Lung (tissue), 12 donors: ENCODE data around the gene KIFC3. TPM values are rescaled to one million over a fixed set of nuclear protein-coding genes. Genes with fewer than 3 reads are reported as not detected.

ENCODE experiments used
- ATAC-seq: fragments of 200-7000 bp; cut with Tn5 transposase; one replicate; pipeline ENCODE4 v1.9.1; 2020; ENCODE audit warnings: moderate number of reproducible peaks; ENCODE audit not compliant: insufficient read depth, low FRiP score
- DNase-seq, 3 donors: peaks; one replicate each; pipeline ENCODE4 v3.0.0-alpha.2; 2013 to 2017
- H3K27ac ChIP-seq, 2 donors: one replicate each; pipeline ENCODE4 v1.5.1; 2013; ENCODE audit warnings: mild to moderate bottlenecking in 2 of 2, moderate library complexity in 2 of 2, control low read depth in 1 of 2, inconsistent platforms in 1 of 2, low read depth in 1 of 2, low read length in 1 of 2
- H3K27me3 ChIP-seq, 3 donors: one replicate each; pipeline ENCODE4 v1.5.1; 2013; ENCODE audit warnings: low read length in 2 of 3; ENCODE audit not compliant: control insufficient read depth in 3 of 3, insufficient read depth in 3 of 3
- H3K36me3 ChIP-seq, 4 donors: one replicate each; pipeline ENCODE4 v1.5.1; 2013; ENCODE audit warnings: low read length in 4 of 4, mild to moderate bottlenecking in 1 of 4, moderate library complexity in 1 of 4; ENCODE audit not compliant: control insufficient read depth in 4 of 4, insufficient read depth in 4 of 4
- H3K4me1 ChIP-seq, 5 donors: one replicate each; pipeline ENCODE4 v1.5.1; 2013; ENCODE audit warnings: low read length in 5 of 5, mild to moderate bottlenecking in 2 of 5, moderate library complexity in 1 of 5; ENCODE audit not compliant: control insufficient read depth in 5 of 5, insufficient read depth in 5 of 5
- H3K4me3 ChIP-seq: one replicate; pipeline ENCODE4 v1.5.1; 2013; ENCODE audit warnings: mild to moderate bottlenecking, control low read depth, moderate library complexity
- H3K9ac ChIP-seq, 2 donors: one replicate each; pipeline ENCODE4 v1.5.1; 2013; ENCODE audit warnings: low read length in 2 of 2, control low read depth in 1 of 2; ENCODE audit not compliant: insufficient read depth in 1 of 2
- H3K9me3 ChIP-seq, 4 donors: one replicate each; pipeline ENCODE4 v1.5.1; 2013; ENCODE audit warnings: low read length in 3 of 4, mild to moderate bottlenecking in 1 of 4, moderate library complexity in 1 of 4; ENCODE audit not compliant: control insufficient read depth in 4 of 4, insufficient read depth in 3 of 4
- CTCF ChIP-seq: IDR thresholded peaks from 2 replicates; pipeline ENCODE4 v1.5.1; 2012; ENCODE audit warnings: mild to moderate bottlenecking; ENCODE audit errors: control extremely low read depth, extremely low read depth
- WGBS, 2 donors: extraction: QIAGEN DNeasy Blood & Tissue Kit; methylation state at CpG; one replicate each; pipeline ENCODE4 v1.1.7; 2013; 5-methylcytosine and 5-hydroxymethylcytosine counted together
- polyA plus RNA-seq, 2 donors: library from polyadenylated mRNA; stranded (reverse); fragments of 200-250 nt; gene quantifications; one replicate each; pipeline ENCODE4 v1.2.1, GENCODE V29; 2013
- total RNA-seq, 2 donors: library from RNA; depleted of rRNA in 1 of 2; stranded (reverse); fragments of >200 nt in 1 of 2; gene quantifications; one replicate each; pipeline ENCODE4 v1.2.1, GENCODE V29; 2014 to 2021
- donor health status: control.
- donor health status: control.
- donor health status: Bipolar disorder and iron deficiency.
- donor health status: healthy.
- donor health status: DM: yes; HTN: yes; CAD: no.

The KIFC3 gene
- total and polyA plus RNA-seq, 4 donors = 65.9 to 137 (median 89.5) TPM

DNA sequence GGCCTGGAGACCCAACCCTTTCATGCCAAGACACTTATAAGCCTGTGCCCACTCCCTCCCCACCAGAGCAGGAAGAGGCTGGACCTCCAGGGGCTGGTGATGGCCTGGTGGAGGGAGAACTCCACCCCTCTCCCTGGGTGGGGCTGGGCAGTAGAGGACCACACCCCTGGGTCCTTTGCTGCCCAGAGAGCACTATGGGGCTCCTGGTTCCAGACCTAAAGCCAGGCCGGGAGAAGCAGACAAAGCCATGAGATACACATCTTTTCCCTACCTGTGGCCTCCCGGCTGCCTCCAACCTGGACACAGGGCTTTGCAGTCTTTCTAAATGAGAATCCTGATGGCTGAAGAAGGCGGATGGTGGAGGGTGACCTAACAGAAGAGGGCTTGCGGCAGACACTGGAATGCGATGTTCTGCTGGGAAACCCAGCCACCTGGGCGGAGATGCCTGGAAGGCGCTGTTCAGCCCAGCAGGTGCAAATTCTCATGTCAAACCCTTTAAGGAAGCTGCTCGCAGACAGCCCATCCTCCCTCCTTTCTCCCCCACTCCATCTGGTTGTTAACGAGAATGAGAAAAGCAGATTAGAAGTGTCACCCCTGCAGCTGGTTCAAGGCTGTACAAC, 43.9 kb upstream of the KIFC3 start:
- DNase-seq = no peak
- H3K4me3 ChIP-seq = no peak overlapping the region
- no peak overlapping the region for H3K9ac ChIP-seq
- H3K27ac ChIP-seq = no peak overlapping the region
- TF ChIP-seq CTCF = no peak
- H3K36me3 ChIP-seq = no peaks in the 10 kb centered on the region
- H3K27me3 ChIP-seq = no peaks in the 10 kb centered on the region
- WGBS, 2 donors = 72 to 79% methylated on average over 9 of the region's 9 CpGs
- H3K9me3 ChIP-seq = no peaks in the 10 kb centered on the region
- H3K4me1 ChIP-seq = no peaks in the 10 kb centered on the region
- no peak for ATAC-seq

GRCh38 chr16:57845115-57845514, 42.8 kb upstream of the KIFC3 start:
- H3K9me3 ChIP-seq = no peaks in the 10 kb centered on the region
- H3K4me1 ChIP-seq = no peaks in the 10 kb centered on the region
- DNase-seq (no peak), ATAC-seq (no peak)
- H3K9ac ChIP-seq = no peak overlapping the region
- H3K36me3 ChIP-seq = no peaks in the 10 kb centered on the region
- H3K4me3 ChIP-seq = no peak overlapping the region
- no peak overlapping the region for H3K27ac ChIP-seq
- H3K27me3 ChIP-seq = no peaks in the 10 kb centered on the region
- no peak for TF ChIP-seq CTCF
- 84 to 90% methylated on average over 8 of the region's 8 CpGs for WGBS, 2 donors

DNA sequence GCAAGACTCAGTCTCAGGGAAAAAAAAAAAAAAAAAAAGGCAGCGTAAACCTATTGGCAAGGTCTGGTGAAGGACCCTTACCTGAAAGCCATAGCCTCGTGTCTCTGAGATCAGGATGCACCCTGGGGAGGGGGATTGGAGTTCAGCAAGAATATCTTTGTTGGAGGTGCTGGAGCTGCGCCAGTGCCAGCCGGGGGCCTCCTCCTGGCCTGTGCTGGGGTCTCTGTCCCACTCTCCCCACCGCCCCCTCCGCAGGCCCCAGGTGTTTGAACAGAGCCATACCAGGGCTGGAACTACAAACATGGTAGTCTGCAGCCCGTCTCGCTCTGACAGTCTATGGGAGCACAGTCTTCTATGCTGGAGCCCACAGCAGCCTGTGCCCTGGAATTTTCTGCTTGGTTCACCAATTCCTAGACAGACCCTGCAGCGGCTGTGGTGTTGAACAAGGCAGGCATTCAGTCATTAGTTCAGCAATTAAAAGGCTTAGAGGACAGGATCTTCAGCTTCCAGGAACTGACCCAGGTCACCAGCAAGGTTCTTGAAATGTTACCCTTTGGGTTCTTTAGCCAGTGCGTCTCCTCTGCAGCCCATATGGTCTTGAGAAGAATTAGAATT, 42.2 kb upstream of the KIFC3 start:
- no peak for TF ChIP-seq CTCF
- Histone ChIP-seq H3K9me3 (no peaks in the 10 kb centered on the region), H3K9ac (no peak overlapping the region), H3K36me3 (no peaks in the 10 kb centered on the region), H3K27ac (no peak overlapping the region), H3K27me3 (no peaks in the 10 kb centered on the region), H3K4me1 (no peaks in the 10 kb centered on the region), H3K4me3 (no peak overlapping the region)
- no peak for ATAC-seq
- no peak for DNase-seq
- WGBS, 2 donors = 91 to 97% methylated on average over 10 of the region's 10 CpGs
